ENCODE results near the gene PDCD5. TPM values are rescaled to one million over a fixed set of nuclear protein-coding genes. Genes with fewer than 3 reads are reported as not detected.
"Not testable (repeated sequence)": the region's sequence is repeated elsewhere in the genome, so short reads cannot be mapped to it uniquely, and the experiment has no call there.

The PDCD5 gene
- total and polyA plus RNA-seq, 8 donors, result 24.8 to 80.8 (median 39.9) TPM

GRCh38 chr19:32576790-32577189 is 4.2 kb upstream of the PDCD5 start:
- WGBS, 2 donors, result 76 to 87% methylated on average over 1 of the region's 1 CpG
- H3K9me3 ChIP-seq, result no peaks in the 10 kb centered on the region
- ATAC-seq (no peak), FAIRE-seq (no peak), DNase-seq (no peak)
- no peak overlapping the region for H3K4me3 ChIP-seq
- peaks cover 0 to under 1% (median 0%) of the 10 kb centered on the region in 3 donors for H3K4me1 ChIP-seq
- intact Hi-C loops (cut with DNase I), result no loop called here
- TF ChIP-seq, protein P1, sequence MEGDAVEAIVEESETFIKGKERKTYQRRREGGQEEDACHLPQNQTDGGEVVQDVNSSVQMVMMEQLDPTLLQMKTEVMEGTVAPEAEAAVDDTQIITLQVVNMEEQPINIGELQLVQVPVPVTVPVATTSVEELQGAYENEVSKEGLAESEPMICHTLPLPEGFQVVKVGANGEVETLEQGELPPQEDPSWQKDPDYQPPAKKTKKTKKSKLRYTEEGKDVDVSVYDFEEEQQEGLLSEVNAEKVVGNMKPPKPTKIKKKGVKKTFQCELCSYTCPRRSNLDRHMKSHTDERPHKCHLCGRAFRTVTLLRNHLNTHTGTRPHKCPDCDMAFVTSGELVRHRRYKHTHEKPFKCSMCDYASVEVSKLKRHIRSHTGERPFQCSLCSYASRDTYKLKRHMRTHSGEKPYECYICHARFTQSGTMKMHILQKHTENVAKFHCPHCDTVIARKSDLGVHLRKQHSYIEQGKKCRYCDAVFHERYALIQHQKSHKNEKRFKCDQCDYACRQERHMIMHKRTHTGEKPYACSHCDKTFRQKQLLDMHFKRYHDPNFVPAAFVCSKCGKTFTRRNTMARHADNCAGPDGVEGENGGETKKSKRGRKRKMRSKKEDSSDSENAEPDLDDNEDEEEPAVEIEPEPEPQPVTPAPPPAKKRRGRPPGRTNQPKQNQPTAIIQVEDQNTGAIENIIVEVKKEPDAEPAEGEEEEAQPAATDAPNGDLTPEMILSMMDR (IDR thresholded peaks at IDR 0.05), result no peak
- H3K27ac ChIP-seq, result no peak overlapping the region
- H3K27me3 ChIP-seq, result no peaks in the 10 kb centered on the region
- H3K36me3 ChIP-seq, result no peaks in the 10 kb centered on the region

DNA sequence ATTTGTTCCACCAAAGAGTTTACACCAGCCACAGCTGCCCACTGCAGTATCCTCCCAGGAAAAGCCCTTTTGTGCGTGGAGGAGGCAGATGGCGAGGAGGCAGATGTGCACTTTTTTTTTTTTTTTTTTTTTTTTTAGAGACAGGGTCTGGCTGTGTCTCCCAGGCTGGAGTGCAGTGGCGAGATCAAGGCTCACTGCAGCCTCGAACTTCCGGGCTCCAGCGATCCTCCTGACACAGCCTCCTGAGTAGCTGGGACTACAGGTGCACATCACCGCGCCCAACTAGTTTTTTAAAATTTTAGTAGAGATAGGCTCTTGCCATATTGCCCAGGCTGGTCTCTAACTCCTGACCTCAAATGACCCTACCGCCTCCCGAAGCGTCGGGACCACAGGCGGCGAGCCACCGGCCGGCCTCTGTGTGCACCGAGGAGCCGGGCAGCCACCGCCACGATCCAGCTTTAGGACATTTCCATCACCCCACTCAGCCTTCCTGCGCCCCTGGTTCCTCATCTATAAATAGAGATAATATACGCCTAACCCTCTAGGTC is 563 bp upstream of the PDCD5 start:
- TF ChIP-seq, protein P1 (IDR thresholded peaks at IDR 0.05), result no peak
- 20 to 22% methylated on average over 22 of the region's 22 CpGs for WGBS, 2 donors
- DNase-seq, result peak in 1 of 6 donors; percentile 12
- peak; percentile 19 to 38 (median 34) for ATAC-seq
- FAIRE-seq, result no peak
- Histone ChIP-seq H3K4me3 (peak overlapping the region; percentile 69 to 97 (median 78)), H3K27ac (peak overlapping the region in 1 of 4 donors; percentile 53), H3K4me1 (peaks cover 3 to 6% (median 4%) of the 10 kb centered on the region in 3 donors), H3K9me3 (no peaks in the 10 kb centered on the region), H3K36me3 (peaks cover 0 to 4% (median 0%) of the 10 kb centered on the region in 3 donors), H3K27me3 (no peaks in the 10 kb centered on the region)
- intact Hi-C loops (cut with DNase I), result no loop called here

DNA sequence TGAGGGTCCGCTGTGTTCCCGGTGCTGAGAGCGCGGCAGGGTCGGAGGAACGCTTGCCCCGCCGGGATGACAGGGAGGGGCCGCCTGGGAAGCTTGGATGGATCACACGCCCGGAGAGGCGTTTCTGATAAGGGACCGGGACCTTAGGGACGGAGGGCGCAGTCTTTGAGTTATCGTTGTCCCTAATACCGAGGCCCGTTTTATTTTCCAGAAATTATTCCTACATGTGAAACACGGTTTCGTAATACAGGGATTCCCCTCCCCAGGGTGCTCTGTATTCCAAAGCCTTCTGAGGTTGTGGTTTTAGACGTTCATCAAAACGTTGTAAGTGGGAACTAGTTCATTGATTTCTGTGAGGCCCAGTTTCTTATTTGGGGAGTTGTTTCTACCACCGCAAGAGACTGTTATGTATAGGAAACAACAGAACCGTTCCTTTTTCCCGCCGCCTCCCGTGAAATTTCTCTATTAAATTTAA is 752 bp downstream of the PDCD5 start:
- DNase-seq (peak in 1 of 6 donors; percentile 22), FAIRE-seq (no peak), ATAC-seq (peak; percentile 7 to 18 (median 10))
- H3K9me3 ChIP-seq, result no peaks in the 10 kb centered on the region
- H3K27ac ChIP-seq, result peak overlapping the region; percentile 56 to 80 (median 69)
- TF ChIP-seq, protein P1 (IDR thresholded peaks at IDR 0.05), result no peak
- peaks cover 0 to 16% (median 7%) of the 10 kb centered on the region in 3 donors for H3K36me3 ChIP-seq
- H3K27me3 ChIP-seq, result no peaks in the 10 kb centered on the region
- intact Hi-C loops (cut with DNase I), result no loop called here
- peaks cover 3 to 6% (median 4%) of the 10 kb centered on the region in 3 donors for H3K4me1 ChIP-seq
- H3K4me3 ChIP-seq, result peak overlapping the region; percentile 69 to 97 (median 78)
- 5% methylated on average over 27 of the region's 27 CpGs for WGBS, 2 donors

- FAIRE-seq; H3K9me3 ChIP-seq; H3K4me1 ChIP-seq; intact Hi-C loops (cut with DNase I); H3K4me3 ChIP-seq; H3K27me3 ChIP-seq; ATAC-seq; H3K27ac ChIP-seq; DNase-seq: not testable (repeated sequence)
- peaks cover 0 to 22% (median 7%) of the 10 kb centered on the region in 3 donors for H3K36me3 ChIP-seq
- 91 to 95% methylated on average over 6 of the region's 8 CpGs for WGBS, 2 donors
Measured at GRCh38 chr19:32587747-32588504, 6.9 kb downstream of the PDCD5 start.

GRCh38 chr19:32594021-32594420 is 13.0 kb downstream of the PDCD5 start:
- H3K4me1 ChIP-seq, result no peaks in the 10 kb centered on the region
- no peak for DNase-seq
- WGBS, 2 donors, result 96 to 98% methylated on average over 2 of the region's 2 CpGs
- H3K4me3 ChIP-seq, result no peak overlapping the region
- no peaks in the 10 kb centered on the region for H3K27me3 ChIP-seq
- intact Hi-C loops (cut with DNase I), result no loop called here
- H3K36me3 ChIP-seq, result peaks cover 0 to 14% (median 0%) of the 10 kb centered on the region in 3 donors
- no peaks in the 10 kb centered on the region for H3K9me3 ChIP-seq
- ATAC-seq, result no peak
- TF ChIP-seq, protein P1 (IDR thresholded peaks at IDR 0.05), result no peak
- FAIRE-seq, result no peak
- no peak overlapping the region for H3K27ac ChIP-seq

Measured in pancreas (tissue), 10 donors.